ENCODE results near the gene DMAC2L. TPM values are rescaled to one million over a fixed set of nuclear protein-coding genes. Genes with fewer than 3 reads are reported as not detected.

The DMAC2L gene
- total RNA-seq, 1 donor from 2014 or later: 13.5 TPM

GRCh38 chr14:50338587-50338986, 26.5 kb downstream of the DMAC2L start:
- Histone ChIP-seq H3K9me3 (no peaks in the 10 kb centered on the region), H3K27ac (no peak overlapping the region), H3K4me3 (no peak overlapping the region), H3K36me3 (no peaks in the 10 kb centered on the region), H3K27me3 (no peaks in the 10 kb centered on the region), H3K4me1 (peaks cover 0 to 3% of the 10 kb centered on the region in 2 donors)
- intact Hi-C loops (cut with DNase I): no loop called here
- TF ChIP-seq CTCF (IDR thresholded peaks at IDR 0.05): no peak
- no peak for DNase-seq (ENCODE audit: low spot score in 2 of 2)

- H3K27ac ChIP-seq: no peak overlapping the region
- peaks cover 0 to 3% of the 10 kb centered on the region in 2 donors for H3K4me1 ChIP-seq
- intact Hi-C loops (cut with DNase I): no loop called here
Observed at GRCh38 chr14:50339178-50339804, 27.2 kb downstream of the DMAC2L start.

GRCh38 chr14:50340045-50340444, 27.9 kb downstream of the DMAC2L start:
- Histone ChIP-seq H3K27me3 (no peaks in the 10 kb centered on the region), H3K9me3 (no peaks in the 10 kb centered on the region), H3K27ac (no peak overlapping the region), H3K36me3 (no peaks in the 10 kb centered on the region), H3K4me1 (peaks cover 0 to 3% of the 10 kb centered on the region in 2 donors), H3K4me3 (no peak overlapping the region)
- TF ChIP-seq CTCF (IDR thresholded peaks at IDR 0.05): no peak
- intact Hi-C loops (cut with DNase I): no loop called here
- DNase-seq (ENCODE audit: low spot score in 2 of 2): no peak

More at GRCh38 chr14:50339178-50339804, 27.2 kb downstream of the DMAC2L start:
- DNase-seq (ENCODE audit: low spot score in 2 of 2): no peak
- H3K27me3 ChIP-seq: no peaks in the 10 kb centered on the region
- TF ChIP-seq CTCF (IDR thresholded peaks at IDR 0.05): no peak
- H3K9me3 ChIP-seq: no peaks in the 10 kb centered on the region
- H3K36me3 ChIP-seq: no peaks in the 10 kb centered on the region
- H3K4me3 ChIP-seq: no peak overlapping the region

GRCh38 chr14:50340963-50341362, 28.8 kb downstream of the DMAC2L start:
- no peak overlapping the region for H3K4me3 ChIP-seq
- no peaks in the 10 kb centered on the region for H3K27me3 ChIP-seq
- no peaks in the 10 kb centered on the region for H3K36me3 ChIP-seq
- intact Hi-C loops (cut with DNase I): no loop called here
- no peak for TF ChIP-seq CTCF (IDR thresholded peaks at IDR 0.05)
- no peak for DNase-seq (ENCODE audit: low spot score in 2 of 2)
- peaks cover 0 to 3% of the 10 kb centered on the region in 2 donors for H3K4me1 ChIP-seq
- no peaks in the 10 kb centered on the region for H3K9me3 ChIP-seq
- H3K27ac ChIP-seq: no peak overlapping the region

GRCh38 chr14:50342221-50343078, 30.3 kb downstream of the DMAC2L start:
- peak in 1 of 3 experiments; percentile 28 for TF ChIP-seq CTCF (IDR thresholded peaks at IDR 0.05)
- DNase-seq (ENCODE audit: low spot score in 2 of 2): no peak
- Histone ChIP-seq H3K9me3 (no peaks in the 10 kb centered on the region), H3K36me3 (no peaks in the 10 kb centered on the region), H3K27ac (peak overlapping the region in 1 of 2 donors; percentile 22), H3K27me3 (no peaks in the 10 kb centered on the region), H3K4me1 (no peaks in the 10 kb centered on the region), H3K4me3 (peak overlapping the region; percentile 38 to 44)
- intact Hi-C loops (cut with DNase I): no loop called here
